CD4-positive, alpha-beta memory T cell (primary cell): Measurements from ENCODE around the gene RSPO4. TPM values are rescaled to one million over a fixed set of nuclear protein-coding genes. Genes with fewer than 3 reads are reported as not detected.
"Not testable (repeated sequence)": the region's sequence is repeated elsewhere in the genome, so short reads cannot be mapped to it uniquely, and the experiment has no call there.

Source experiments
- CTCF ChIA-PET: fragments of 350-600 bp; sonication (Branson Sonifier 250); formaldehyde crosslinking; loops from one replicate; lab custom pipeline; 2021; ENCODE audit warnings: inconsistent platforms; ENCODE audit not compliant: partially characterized antibody; lab: Charles Lee
- POLR2A ChIA-PET: fragments of 350-600 bp; sonication (Branson Sonifier 250); formaldehyde crosslinking; loops from one replicate; lab custom pipeline; 2021; ENCODE audit not compliant: partially characterized antibody; lab: Charles Lee
- DNase-seq, 5 donors: peaks; one replicate each; pipeline versions ENCODE4 v3.0.0 to v3.0.0-alpha.2; 2020 to 2022; ENCODE audit warnings: mixed read lengths in 1 of 5
- H3K27ac ChIP-seq: one replicate; pipeline ENCODE4 v1.7.0; 2013; ENCODE audit warnings: low read depth, low read length
- H3K27me3 ChIP-seq: 2 replicates; pipeline ENCODE4 v1.7.0; 2013; ENCODE audit warnings: mild to moderate bottlenecking, low read length, moderate library complexity; ENCODE audit not compliant: insufficient read depth
- H3K36me3 ChIP-seq: 2 replicates; pipeline ENCODE4 v1.7.0; 2013; ENCODE audit warnings: mild to moderate bottlenecking, low read length, moderate library complexity; ENCODE audit not compliant: insufficient read depth
- H3K4me1 ChIP-seq: 2 replicates; pipeline ENCODE4 v1.7.0; 2013; ENCODE audit warnings: mild to moderate bottlenecking, low read length, moderate library complexity; ENCODE audit not compliant: insufficient read depth
- H3K4me3 ChIP-seq, 2 donors: one replicate each; pipeline ENCODE4 v1.7.0; 2013; ENCODE audit warnings: low read length in 2 of 2, mild to moderate bottlenecking in 1 of 2
- H3K9me3 ChIP-seq, 2 donors: one replicate each; pipeline ENCODE4 v1.7.0; 2013; ENCODE audit warnings: low read length in 2 of 2, control low read depth in 1 of 2; ENCODE audit not compliant: control insufficient read depth in 1 of 2
- H3K27ac Mint-ChIP-seq, 7 donors: one replicate each; pipeline ENCODE4 v1.8.0; 2020 to 2021; ENCODE audit warnings: mixed read lengths in 7 of 7, mild to moderate bottlenecking in 6 of 7, inconsistent platforms in 3 of 7, moderate library complexity in 3 of 7
- H3K27me3 Mint-ChIP-seq, 2 donors: one replicate each; pipeline ENCODE4 v1.8.0; 2020 to 2021; ENCODE audit warnings: mixed read lengths in 2 of 2
- H3K36me3 Mint-ChIP-seq, 2 donors: one replicate each; pipeline ENCODE4 v1.8.0; 2020 to 2021; ENCODE audit warnings: mixed read lengths in 2 of 2, inconsistent platforms in 1 of 2, mild to moderate bottlenecking in 1 of 2
- H3K4me1 Mint-ChIP-seq, 4 donors: one replicate each; pipeline ENCODE4 v1.8.0; 2020 to 2021; ENCODE audit warnings: mixed read lengths in 4 of 4, mild to moderate bottlenecking in 1 of 4
- H3K4me3 Mint-ChIP-seq, 8 donors: one replicate each; pipeline ENCODE4 v1.8.0; 2020 to 2021; ENCODE audit warnings: mixed read lengths in 8 of 8, mild to moderate bottlenecking in 7 of 8, moderate library complexity in 6 of 8, inconsistent platforms in 3 of 8
- H3K9me3 Mint-ChIP-seq, 8 donors: one replicate each; pipeline ENCODE4 v1.8.0; 2020 to 2021; ENCODE audit warnings: mixed read lengths in 8 of 8, mild to moderate bottlenecking in 5 of 8, inconsistent platforms in 3 of 8, moderate library complexity in 1 of 8
- intact Hi-C: fragments of 100-400 bp; cut with micrococcal nuclease; formaldehyde crosslinking; loops from one replicate; pipeline ENCODE4 v1.15.1; 2023
- polyA plus RNA-seq, 2 donors: library from polyadenylated mRNA; unstranded; fragments of 300-500 nt; fragmentation: Illumina TruSeq; gene quantifications; one replicate each; pipeline ENCODE4 v1.2.3, GENCODE V29; 2021
- total RNA-seq, 2 experiments: library from RNA; stranded (reverse); gene quantifications; one replicate each; pipeline ENCODE4 v1.2.3, GENCODE V29; 2021

RSPO4 gene
- total and polyA plus RNA-seq, 4 experiments from 2014 or later, result 0.11 to 0.38 TPM; not detected in 2

- ChIA-PET POLR2A (no interaction called here), CTCF (no interaction called here)
- no peaks in the 10 kb centered on the region for H3K4me1 Mint-ChIP-seq
- H3K36me3 Mint-ChIP-seq, result peaks cover 0 to 5% of the 10 kb centered on the region in 2 donors
- no peak for DNase-seq
- intact Hi-C loops, result no loop called here
- Histone ChIP-seq H3K27ac (no peak overlapping the region), H3K9me3 (no peaks in the 10 kb centered on the region), H3K36me3 (no peaks in the 10 kb centered on the region), H3K27me3 (no peaks in the 10 kb centered on the region), H3K4me1 (no peaks in the 10 kb centered on the region), H3K4me3 (no peak overlapping the region)
- H3K4me3 Mint-ChIP-seq, result no peak overlapping the region
- peaks cover 5 to 12% of the 10 kb centered on the region in 2 donors for H3K27me3 Mint-ChIP-seq
- H3K9me3 Mint-ChIP-seq, result no peaks in the 10 kb centered on the region
- no peak overlapping the region for H3K27ac Mint-ChIP-seq
These were observed 32.3 kb upstream of the RSPO4 start for GRCh38 chr20:1034415-1034789.

DNA sequence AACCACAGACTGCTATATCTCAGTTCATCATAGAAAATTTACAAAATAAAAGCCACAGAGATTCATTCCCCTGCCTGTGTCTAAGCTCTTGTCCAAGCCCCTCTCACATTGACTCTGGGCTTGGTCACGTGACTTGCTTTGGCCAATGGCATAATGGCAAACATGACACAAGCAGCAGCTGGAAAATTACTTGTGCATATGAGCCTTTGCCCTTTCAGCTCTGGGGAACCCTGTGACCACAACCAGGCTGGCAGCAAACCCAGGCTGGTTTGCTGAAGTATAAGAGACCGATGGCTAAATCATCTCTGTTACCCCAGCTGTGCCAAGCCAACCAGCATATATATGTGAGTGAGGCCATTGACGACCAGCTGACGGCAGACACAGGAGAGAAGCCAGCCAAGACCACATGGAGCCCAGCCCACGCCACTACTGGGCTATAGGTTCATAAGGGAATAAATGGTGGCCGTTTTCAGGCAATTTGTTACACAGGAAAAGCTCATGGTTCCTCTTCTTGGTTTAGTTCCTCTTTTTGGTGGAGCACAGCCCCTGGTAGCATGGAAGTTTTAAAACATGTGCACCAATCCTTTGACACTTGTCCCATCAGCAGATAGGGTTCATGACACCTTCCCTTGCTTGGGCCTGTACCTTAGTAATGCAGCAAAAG is 31.8 kb upstream of the RSPO4 start:
- Histone ChIP-seq H3K4me3 (no peak overlapping the region), H3K27ac (no peak overlapping the region), H3K36me3 (no peaks in the 10 kb centered on the region), H3K9me3 (no peaks in the 10 kb centered on the region), H3K27me3 (no peaks in the 10 kb centered on the region), H3K4me1 (no peaks in the 10 kb centered on the region)
- no peak overlapping the region for H3K27ac Mint-ChIP-seq
- ChIA-PET CTCF (no interaction called here), POLR2A (no interaction called here)
- peaks cover 5 to 12% of the 10 kb centered on the region in 2 donors for H3K27me3 Mint-ChIP-seq
- no peak overlapping the region for H3K4me3 Mint-ChIP-seq
- no peak for DNase-seq
- H3K9me3 Mint-ChIP-seq, result no peaks in the 10 kb centered on the region
- no peaks in the 10 kb centered on the region for H3K4me1 Mint-ChIP-seq
- intact Hi-C loops, result no loop called here
- peaks cover 0 to 5% of the 10 kb centered on the region in 2 donors for H3K36me3 Mint-ChIP-seq

DNA sequence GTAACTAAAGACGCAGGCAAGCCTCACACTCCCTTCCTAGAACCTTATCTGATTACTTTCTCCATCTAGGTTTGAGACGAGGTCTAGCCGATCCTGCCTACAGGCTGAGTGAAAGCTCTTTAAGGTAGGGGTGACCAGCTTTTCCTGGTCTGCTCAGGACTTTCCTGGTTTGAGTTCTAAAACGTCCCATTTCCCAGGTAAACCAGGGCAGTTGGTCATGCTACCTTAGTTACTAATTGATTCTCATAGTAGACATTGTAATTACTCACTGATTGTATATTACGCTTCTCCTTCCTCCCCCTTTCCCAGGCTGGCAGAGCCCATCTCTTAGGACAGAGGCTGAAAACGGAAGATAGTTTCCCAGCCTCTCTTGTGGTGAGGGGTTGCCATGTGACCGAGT is 27.9 kb upstream of the RSPO4 start:
- Mint-ChIP-seq H3K4me3 (no peak overlapping the region), H3K27ac (peak overlapping the region in 1 of 7 donors; percentile 58), H3K4me1 (no peaks in the 10 kb centered on the region), H3K9me3 (no peaks in the 10 kb centered on the region), H3K36me3 (peaks cover 0 to 5% of the 10 kb centered on the region in 2 donors), H3K27me3 (peaks cover 7 to 9% of the 10 kb centered on the region in 2 donors)
- H3K27ac ChIP-seq, result no peak overlapping the region
- intact Hi-C loops, result no loop called here
- no peaks in the 10 kb centered on the region for H3K27me3 ChIP-seq
- no peaks in the 10 kb centered on the region for H3K9me3 ChIP-seq
- POLR2A ChIA-PET, result no interaction called here
- H3K4me1 ChIP-seq, result no peaks in the 10 kb centered on the region
- CTCF ChIA-PET, result no interaction called here
- H3K4me3 ChIP-seq, result no peak overlapping the region
- no peaks in the 10 kb centered on the region for H3K36me3 ChIP-seq
- no peak for DNase-seq

DNA sequence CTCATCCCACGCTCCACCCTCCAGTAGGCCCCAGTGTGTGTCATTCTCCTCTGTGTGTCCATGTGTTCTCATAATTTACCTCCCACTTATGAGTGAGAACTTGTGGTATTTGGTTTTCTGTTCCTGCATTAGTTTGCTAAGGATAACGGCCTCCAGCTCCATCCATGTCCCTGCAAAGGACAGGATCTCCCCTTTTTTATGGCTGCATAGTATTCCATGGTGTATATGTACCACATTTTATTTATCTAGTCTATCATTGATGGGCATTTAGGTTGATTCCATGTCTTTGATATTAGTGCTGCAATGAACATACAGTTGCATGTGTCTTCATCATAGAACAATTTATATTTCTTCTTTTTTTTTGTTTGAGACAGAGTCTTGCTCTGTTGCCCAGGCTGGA is 24.1 kb upstream of the RSPO4 start:
- DNase-seq, CTCF ChIA-PET, H3K27ac Mint-ChIP-seq, H3K4me1 ChIP-seq, H3K36me3 Mint-ChIP-seq, H3K9me3 Mint-ChIP-seq, H3K27ac ChIP-seq, H3K27me3 ChIP-seq, intact Hi-C loops, H3K36me3 ChIP-seq, H3K4me3 Mint-ChIP-seq, H3K4me1 Mint-ChIP-seq, H3K9me3 ChIP-seq, POLR2A ChIA-PET, H3K4me3 ChIP-seq: not testable (repeated sequence)
- H3K27me3 Mint-ChIP-seq, result peaks cover 11 to 16% of the 10 kb centered on the region in 2 donors

- H3K9me3 ChIP-seq, result no peaks in the 10 kb centered on the region
- no peak overlapping the region for H3K4me3 ChIP-seq
- H3K27me3 ChIP-seq, result no peaks in the 10 kb centered on the region
- intact Hi-C loops, result no loop called here
- H3K36me3 Mint-ChIP-seq, result peaks cover 0 to 3% of the 10 kb centered on the region in 2 donors
- peaks cover 10 to 17% of the 10 kb centered on the region in 2 donors for H3K27me3 Mint-ChIP-seq
- no peak for DNase-seq
- H3K9me3 Mint-ChIP-seq, result peaks cover 0 to 3% (median 0%) of the 10 kb centered on the region in 8 donors
- H3K27ac ChIP-seq, result no peak overlapping the region
- ChIA-PET POLR2A (no interaction called here), CTCF (no interaction called here)
- no peaks in the 10 kb centered on the region for H3K4me1 ChIP-seq
- H3K27ac Mint-ChIP-seq, result no peak overlapping the region
- no peaks in the 10 kb centered on the region for H3K4me1 Mint-ChIP-seq
- no peaks in the 10 kb centered on the region for H3K36me3 ChIP-seq
- H3K4me3 Mint-ChIP-seq, result no peak overlapping the region
These were observed 20.8 kb upstream of the RSPO4 start for GRCh38 chr20:1022871-1023270.

DNA sequence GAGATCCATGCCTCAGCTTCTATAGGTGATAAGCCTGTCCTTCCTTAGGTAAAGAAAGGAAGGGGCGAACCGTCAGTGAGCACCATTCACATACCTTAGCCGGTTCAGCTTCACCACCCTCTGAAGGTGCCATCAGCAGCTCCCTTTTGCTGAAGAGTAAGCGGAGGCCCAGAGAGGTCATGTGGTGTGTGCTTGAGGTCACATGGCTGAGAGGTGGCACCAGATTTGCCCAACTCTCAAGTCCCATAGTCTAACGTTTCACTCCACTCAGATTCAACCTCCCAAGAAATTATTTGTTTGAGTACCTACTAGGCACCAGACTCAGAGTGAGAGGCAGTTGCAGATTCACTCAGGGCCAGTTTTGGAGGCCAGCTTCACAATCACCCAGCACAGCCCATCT is 18.5 kb upstream of the RSPO4 start:
- no peaks in the 10 kb centered on the region for H3K27me3 ChIP-seq
- H3K27me3 Mint-ChIP-seq, result peaks cover 7 to 17% of the 10 kb centered on the region in 2 donors
- peaks cover 0 to 3% (median 0%) of the 10 kb centered on the region in 8 donors for H3K9me3 Mint-ChIP-seq
- no peak overlapping the region for H3K4me3 ChIP-seq
- intact Hi-C loops, result no loop called here
- no peaks in the 10 kb centered on the region for H3K4me1 Mint-ChIP-seq
- no peaks in the 10 kb centered on the region for H3K36me3 ChIP-seq
- CTCF ChIA-PET, result no interaction called here
- peaks cover 0 to 3% of the 10 kb centered on the region in 2 donors for H3K36me3 Mint-ChIP-seq
- no peaks in the 10 kb centered on the region for H3K9me3 ChIP-seq
- H3K27ac Mint-ChIP-seq, result no peak overlapping the region
- no peak for DNase-seq
- POLR2A ChIA-PET, result no interaction called here
- no peak overlapping the region for H3K4me3 Mint-ChIP-seq
- no peaks in the 10 kb centered on the region for H3K4me1 ChIP-seq
- H3K27ac ChIP-seq, result no peak overlapping the region

DNA sequence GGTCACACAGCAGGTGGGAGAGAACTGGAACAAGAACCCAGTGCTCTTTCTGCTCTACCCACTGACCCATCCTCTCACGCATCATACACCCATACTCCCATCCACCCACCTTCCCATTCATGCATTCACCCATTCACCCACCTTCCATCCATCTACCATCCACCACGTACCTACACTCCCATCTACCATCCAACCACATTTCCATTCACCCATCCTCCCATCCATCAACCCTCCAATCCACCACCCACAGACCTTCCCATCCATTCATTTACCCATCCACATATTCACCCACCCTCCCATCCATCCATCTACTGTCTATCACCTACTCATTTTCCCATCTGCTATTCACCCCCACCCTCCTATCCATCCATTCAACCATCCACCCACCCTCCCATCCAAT is 17.2 kb upstream of the RSPO4 start:
- no peak overlapping the region for H3K4me3 ChIP-seq
- no peaks in the 10 kb centered on the region for H3K4me1 ChIP-seq
- Mint-ChIP-seq H3K27me3 (peaks cover 5 to 17% of the 10 kb centered on the region in 2 donors), H3K27ac (no peak overlapping the region), H3K4me3 (no peak overlapping the region), H3K36me3 (peaks cover 0 to 3% of the 10 kb centered on the region in 2 donors), H3K9me3 (peaks cover 0 to 3% (median 0%) of the 10 kb centered on the region in 8 donors), H3K4me1 (no peaks in the 10 kb centered on the region)
- intact Hi-C loops, result no loop called here
- no peak for DNase-seq
- no peaks in the 10 kb centered on the region for H3K36me3 ChIP-seq
- no peaks in the 10 kb centered on the region for H3K9me3 ChIP-seq
- ChIA-PET CTCF (no interaction called here), POLR2A (no interaction called here)
- no peaks in the 10 kb centered on the region for H3K27me3 ChIP-seq
- H3K27ac ChIP-seq, result no peak overlapping the region
